Panc1 (cell line): ENCODE data around the gene SCCPDH.

Source experiments
- CTCF ChIP-seq: fragments of 450-650 bp; IDR thresholded peaks from 2 replicates; pipeline ENCODE4 v1.5.1; 2017; ENCODE audit warnings: mild to moderate bottlenecking
- POLR2AphosphoS5 ChIP-seq: IDR thresholded peaks from 2 replicates; pipeline ENCODE4 v1.6.1; 2012; ENCODE audit warnings: mild to moderate bottlenecking, low read depth, low read length, moderate library complexity
- TCF7L2 ChIP-seq: IDR thresholded peaks from 2 replicates; pipeline ENCODE4 v1.6.1; 2011; ENCODE audit warnings: mild to moderate bottlenecking, low read depth, low read length, inconsistent platforms
- TF ChIP-seq, protein P1 (sequence below), 2 experiments: IDR thresholded peaks; 2 replicates each; pipeline ENCODE4 v1.6.1; 2011 to 2012; ENCODE audit warnings: low read depth in 2 of 2, control low read depth in 1 of 2, low read length in 1 of 2, mild to moderate bottlenecking in 1 of 2, moderate library complexity in 1 of 2; ENCODE audit not compliant: insufficient read depth in 1 of 2

GRCh38 chr1:246708166-246708565 lies 16.0 kb upstream of the SCCPDH start:
- TF ChIP-seq, protein P1, sequence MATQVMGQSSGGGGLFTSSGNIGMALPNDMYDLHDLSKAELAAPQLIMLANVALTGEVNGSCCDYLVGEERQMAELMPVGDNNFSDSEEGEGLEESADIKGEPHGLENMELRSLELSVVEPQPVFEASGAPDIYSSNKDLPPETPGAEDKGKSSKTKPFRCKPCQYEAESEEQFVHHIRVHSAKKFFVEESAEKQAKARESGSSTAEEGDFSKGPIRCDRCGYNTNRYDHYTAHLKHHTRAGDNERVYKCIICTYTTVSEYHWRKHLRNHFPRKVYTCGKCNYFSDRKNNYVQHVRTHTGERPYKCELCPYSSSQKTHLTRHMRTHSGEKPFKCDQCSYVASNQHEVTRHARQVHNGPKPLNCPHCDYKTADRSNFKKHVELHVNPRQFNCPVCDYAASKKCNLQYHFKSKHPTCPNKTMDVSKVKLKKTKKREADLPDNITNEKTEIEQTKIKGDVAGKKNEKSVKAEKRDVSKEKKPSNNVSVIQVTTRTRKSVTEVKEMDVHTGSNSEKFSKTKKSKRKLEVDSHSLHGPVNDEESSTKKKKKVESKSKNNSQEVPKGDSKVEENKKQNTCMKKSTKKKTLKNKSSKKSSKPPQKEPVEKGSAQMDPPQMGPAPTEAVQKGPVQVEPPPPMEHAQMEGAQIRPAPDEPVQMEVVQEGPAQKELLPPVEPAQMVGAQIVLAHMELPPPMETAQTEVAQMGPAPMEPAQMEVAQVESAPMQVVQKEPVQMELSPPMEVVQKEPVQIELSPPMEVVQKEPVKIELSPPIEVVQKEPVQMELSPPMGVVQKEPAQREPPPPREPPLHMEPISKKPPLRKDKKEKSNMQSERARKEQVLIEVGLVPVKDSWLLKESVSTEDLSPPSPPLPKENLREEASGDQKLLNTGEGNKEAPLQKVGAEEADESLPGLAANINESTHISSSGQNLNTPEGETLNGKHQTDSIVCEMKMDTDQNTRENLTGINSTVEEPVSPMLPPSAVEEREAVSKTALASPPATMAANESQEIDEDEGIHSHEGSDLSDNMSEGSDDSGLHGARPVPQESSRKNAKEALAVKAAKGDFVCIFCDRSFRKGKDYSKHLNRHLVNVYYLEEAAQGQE (IDR thresholded peaks at IDR 0.05; ENCODE audit: insufficient read depth in 1 of 2, low read depth in 2 of 2, low read length in 1 of 2) = no peak
- TF ChIP-seq CTCF (no peak), POLR2AphosphoS5 (no peak), TCF7L2 (no peak)
